SK-N-SH (cell line): ENCODE measurements around the gene PSMG4. TPM values are rescaled to one million over a fixed set of nuclear protein-coding genes. Genes with fewer than 3 reads are reported as not detected.

Experiments
- CTCF ChIA-PET: fragments of 300-600, 350-600 bp; formaldehyde crosslinking; extraction: SDS; loops from one replicate; lab custom pipeline; 2021; lab: Yijun Ruan, JAX
- POLR2A ChIA-PET: fragments of 350-600 bp; sonication (Branson Sonifier 250); formaldehyde crosslinking; extraction: SDS; loops from one replicate; lab custom pipeline; 2020; ENCODE audit warnings: antibody characterized with exemption, inconsistent platforms; lab: Yijun Ruan, JAX
- DNase-seq: peaks from one replicate; pipeline ENCODE4 v3.0.0; 2012
- H2AFZ ChIP-seq: fragments of 200-600 bp; sonication (generic); 2 replicates; pipeline ENCODE4 v1.8.1; 2016; ENCODE audit warnings: antibody characterized with exemption, mild to moderate bottlenecking, low read depth
- H3F3A ChIP-seq: fragments of 200-600 bp; sonication (generic); replicated peaks from 2 replicates; pipeline ENCODE3; 2016; ENCODE audit warnings: antibody characterized with exemption, mild to moderate bottlenecking; ENCODE audit not compliant: insufficient read depth
- H3K27ac ChIP-seq, 2 experiments: fragments of 200-500 bp in 1 of 2; fragments of 200-600 bp in 1 of 2; sonication (Bioruptor generic) in 1 of 2; sonication (generic), shearing (Covaris generic) in 1 of 2; 2 replicates each; pipeline versions ENCODE4 v1.5.1 to v1.6.1; 2014 to 2016; ENCODE audit warnings: low read depth in 2 of 2, inconsistent platforms in 1 of 2, low read length in 1 of 2, mild to moderate bottlenecking in 1 of 2, mixed read lengths in 1 of 2
- H3K27me3 ChIP-seq: fragments of 200-600 bp; sonication (generic), shearing (Covaris generic); 2 replicates; pipeline ENCODE4 v1.6.1; 2016; ENCODE audit warnings: mixed run types; ENCODE audit not compliant: insufficient read depth
- H3K36me3 ChIP-seq, 2 experiments: fragments of 200-500 bp in 1 of 2; fragments of 200-600 bp in 1 of 2; sonication (Bioruptor generic) in 1 of 2; sonication (generic) in 1 of 2; replicated peaks in 1 of 2; 2 replicates each; pipeline versions ENCODE3 to v1.5.1; 2014 to 2016; ENCODE audit warnings: low read length in 1 of 2, mild to moderate bottlenecking in 1 of 2; ENCODE audit not compliant: insufficient read depth in 2 of 2, control insufficient read depth in 1 of 2
- H3K4me1 ChIP-seq, 2 experiments: fragments of 200-500 bp in 1 of 2; fragments of 200-600 bp in 1 of 2; sonication (Bioruptor generic) in 1 of 2; sonication (generic), shearing (Covaris generic) in 1 of 2; 2 replicates each; pipeline versions ENCODE4 v1.5.1 to v1.6.1; 2014 to 2016; ENCODE audit warnings: low read depth in 1 of 2, low read length in 1 of 2, mixed run types in 1 of 2; ENCODE audit not compliant: insufficient read depth in 2 of 2, control insufficient read depth in 1 of 2
- H3K4me2 ChIP-seq: fragments of 200-600 bp; sonication (generic), shearing (Covaris generic); 2 replicates; pipeline ENCODE4 v1.6.1; 2017; ENCODE audit warnings: mixed run types
- H3K4me3 ChIP-seq, 2 experiments: fragments of 200-500 bp in 1 of 2; fragments of 200-600 bp in 1 of 2; sonication (Bioruptor generic) in 1 of 2; sonication (generic), shearing (Covaris generic) in 1 of 2; 2 replicates each; pipeline versions ENCODE4 v1.5.1 to v1.8.1; 2014 to 2016; ENCODE audit warnings: low read depth in 2 of 2, inconsistent platforms in 1 of 2, low read length in 1 of 2, mild to moderate bottlenecking in 1 of 2, mixed read lengths in 1 of 2, moderate library complexity in 1 of 2
- H3K79me2 ChIP-seq: fragments of 200-600 bp; sonication (generic); 2 replicates; pipeline ENCODE4 v1.8.1; 2017; ENCODE audit warnings: mild to moderate bottlenecking; ENCODE audit not compliant: insufficient read depth
- H3K9ac ChIP-seq: fragments of 200-600 bp; sonication (generic); 2 replicates; pipeline ENCODE4 v1.6.1; 2017; ENCODE audit warnings: mixed run types
- H3K9me2 ChIP-seq: fragments of 200-600 bp; sonication (generic); 2 replicates; pipeline ENCODE4 v1.6.1; 2017; ENCODE audit warnings: mixed run types
- H3K9me3 ChIP-seq: fragments of 200-600 bp; sonication (generic); 2 replicates; pipeline ENCODE4 v1.6.1; 2017; ENCODE audit warnings: mixed run types, mild to moderate bottlenecking, moderate library complexity
- H4K20me1 ChIP-seq: fragments of 200-600 bp; sonication (generic); 2 replicates; pipeline ENCODE4 v1.6.1; 2017; ENCODE audit warnings: mild to moderate bottlenecking, mixed run types; ENCODE audit not compliant: insufficient read depth
- CHD2 ChIP-seq: fragments of 150-350 bp; IDR thresholded peaks from 2 replicates; pipeline ENCODE4 v1.6.1; 2018; ENCODE audit warnings: low read length; ENCODE audit not compliant: partially characterized antibody
- EZH2phosphoT487 ChIP-seq: fragments of 200-600 bp; sonication (generic); IDR thresholded peaks from 2 replicates; pipeline ENCODE4 v1.6.1; 2017; ENCODE audit warnings: low read depth, mixed run types, mild to moderate bottlenecking, antibody characterized with exemption, moderate library complexity, borderline replicate concordance
- FOSL2 ChIP-seq: IDR thresholded peaks from 2 replicates; pipeline ENCODE4 v1.4.0; 2012; ENCODE audit warnings: low read depth, mild to moderate bottlenecking, moderate library complexity, borderline replicate concordance
- FOXJ3 ChIP-seq: sonication (generic); formaldehyde crosslinking; IDR thresholded peaks from 2 replicates; pipeline ENCODE4 v1.5.1; 2020; ENCODE audit warnings: mild to moderate bottlenecking, missing genetic modification reagents
- MAX ChIP-seq: IDR thresholded peaks from 2 replicates; pipeline ENCODE4 v1.4.0; 2012; ENCODE audit warnings: low read depth
- MEF2A ChIP-seq: IDR thresholded peaks from 2 replicates; pipeline ENCODE4 v1.4.0; 2012; ENCODE audit warnings: low read depth, borderline replicate concordance
- MXI1 ChIP-seq: IDR thresholded peaks from 2 replicates; pipeline ENCODE4 v1.6.1; 2012; ENCODE audit warnings: mild to moderate bottlenecking, low read depth, low read length, improper control_type of control experiment
- NFIC ChIP-seq: IDR thresholded peaks from 2 replicates; pipeline ENCODE4 v1.4.0; 2012; ENCODE audit warnings: borderline replicate concordance
- NRF1 ChIP-seq: IDR thresholded peaks from 2 replicates; pipeline ENCODE4 v1.6.1; 2012; ENCODE audit warnings: low read depth, mild to moderate bottlenecking, low read length
- PBX3 ChIP-seq: IDR thresholded peaks from 2 replicates; pipeline ENCODE4; 2012
- POLR2AphosphoS5 ChIP-seq: IDR thresholded peaks from 2 replicates; pipeline ENCODE4 v1.6.1; 2012; ENCODE audit warnings: low read depth, low read length
- RFX5 ChIP-seq: IDR thresholded peaks from 2 replicates; pipeline ENCODE4 v1.6.1; 2012; ENCODE audit warnings: mild to moderate bottlenecking, improper control_type of control experiment, low read length
- SIN3A ChIP-seq: IDR thresholded peaks from 2 replicates; pipeline ENCODE4 v1.6.1; 2012; ENCODE audit warnings: low read depth, mild to moderate bottlenecking, low read length, moderate library complexity, borderline replicate concordance
- TAF1 ChIP-seq: IDR thresholded peaks from 2 replicates; pipeline ENCODE4 v1.6.1; 2012; ENCODE audit warnings: low read depth, mild to moderate bottlenecking, low read length, moderate library complexity, borderline replicate concordance
- USF2 ChIP-seq: fragments of 150-350 bp; IDR thresholded peaks from 2 replicates; pipeline ENCODE4 v1.6.1; 2017; ENCODE audit warnings: antibody characterized with exemption, low read length, low read depth, borderline replicate concordance
- WGBS: methylation state at CpG from one replicate; pipeline ENCODE4 v1.1.6; 2017; ENCODE audit warnings: low lambda C conversion rate; 5-methylcytosine and 5-hydroxymethylcytosine counted together
- polyA plus RNA-seq, 3 experiments: library from polyadenylated mRNA; depleted of rRNA; stranded (reverse); fragments of >200 nt; gene quantifications; 2 replicates each; pipeline ENCODE4 v1.2.3, GENCODE V29; 2012
- TF ChIP-seq, protein P1 (sequence below): fragments of 200-600 bp; sonication (generic); IDR thresholded peaks from 2 replicates; pipeline ENCODE4 v1.6.1; 2017; ENCODE audit warnings: antibody characterized with exemption, mild to moderate bottlenecking, moderate library complexity
- TF ChIP-seq, protein P2 (sequence below): IDR thresholded peaks from 2 replicates; pipeline ENCODE4 v1.6.1; 2012; ENCODE audit warnings: mild to moderate bottlenecking, low read depth, low read length, moderate library complexity
- TF ChIP-seq, protein P3 (sequence below): IDR thresholded peaks from 2 replicates; pipeline ENCODE4 v1.4.0; 2012; ENCODE audit warnings: low read depth, borderline replicate concordance

Gene PSMG4
- polyA plus RNA-seq, 1 of the 3 experiments (the other 2 are of a cell fraction) = 61.3 TPM

DNA sequence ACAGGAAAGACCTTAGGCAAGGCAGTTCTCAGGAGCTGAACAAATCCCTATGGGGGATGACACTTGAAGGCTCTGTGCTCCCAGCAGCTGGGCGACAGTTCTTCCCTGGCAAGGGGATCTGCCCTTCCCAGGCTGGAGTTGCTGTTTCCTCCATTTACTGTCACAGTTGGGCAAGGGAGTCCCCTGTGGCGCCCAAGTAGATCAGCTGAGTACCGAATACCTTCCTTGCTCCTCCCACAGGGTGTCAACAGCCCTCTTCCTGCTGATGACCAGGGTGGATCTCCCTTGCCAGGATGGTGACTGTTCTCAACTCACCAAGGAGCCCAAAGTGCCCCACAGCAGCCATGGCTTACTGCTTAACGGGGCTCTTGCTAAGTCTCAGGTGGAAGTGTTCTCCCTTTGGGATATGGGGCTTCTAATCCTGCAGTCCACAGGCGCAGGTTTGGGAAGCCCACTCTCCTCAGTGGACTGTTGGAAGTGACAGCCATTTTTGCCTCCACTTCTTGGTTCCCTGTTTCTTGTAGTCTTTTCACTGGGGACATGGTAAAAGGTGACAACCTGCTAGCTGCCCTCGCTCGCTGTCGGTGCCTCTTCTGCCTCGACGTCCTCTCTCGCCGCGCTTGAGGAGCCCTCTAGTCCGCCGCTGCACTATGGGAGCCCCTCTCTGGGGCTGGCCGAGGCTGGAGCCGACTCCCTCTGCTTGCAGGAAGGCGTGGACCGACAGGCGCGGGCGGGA is 5.7 kb upstream of the PSMG4 start:
- ChIA-PET CTCF (interaction anchor here (0.8 to 3.5 kb wide), 3 partner anchors 21 to 480 kb away, joined by 3 to 63 read pairs (median 4); no protein-coding TSS in a partner anchor), POLR2A (no interaction called here)
- no peak overlapping the region for H3K4me3 ChIP-seq
- H3K4me1 ChIP-seq = peaks cover 9 to 10% of the 10 kb centered on the region in 2 experiments
- no peaks in the 10 kb centered on the region for H3K36me3 ChIP-seq
- no peak overlapping the region for H3K27ac ChIP-seq
- no peak overlapping the region for H3K4me2 ChIP-seq
- no peaks in the 10 kb centered on the region for H3K9me2 ChIP-seq
- no peaks in the 10 kb centered on the region for H4K20me1 ChIP-seq
- peaks cover 3% of the 10 kb centered on the region for H3F3A ChIP-seq
- no peak overlapping the region for H2AFZ ChIP-seq
- H3K9ac ChIP-seq = no peak overlapping the region
- TF ChIP-seq MAX = no peak
- TF ChIP-seq MXI1 = no peak
- TF ChIP-seq, protein P1, sequence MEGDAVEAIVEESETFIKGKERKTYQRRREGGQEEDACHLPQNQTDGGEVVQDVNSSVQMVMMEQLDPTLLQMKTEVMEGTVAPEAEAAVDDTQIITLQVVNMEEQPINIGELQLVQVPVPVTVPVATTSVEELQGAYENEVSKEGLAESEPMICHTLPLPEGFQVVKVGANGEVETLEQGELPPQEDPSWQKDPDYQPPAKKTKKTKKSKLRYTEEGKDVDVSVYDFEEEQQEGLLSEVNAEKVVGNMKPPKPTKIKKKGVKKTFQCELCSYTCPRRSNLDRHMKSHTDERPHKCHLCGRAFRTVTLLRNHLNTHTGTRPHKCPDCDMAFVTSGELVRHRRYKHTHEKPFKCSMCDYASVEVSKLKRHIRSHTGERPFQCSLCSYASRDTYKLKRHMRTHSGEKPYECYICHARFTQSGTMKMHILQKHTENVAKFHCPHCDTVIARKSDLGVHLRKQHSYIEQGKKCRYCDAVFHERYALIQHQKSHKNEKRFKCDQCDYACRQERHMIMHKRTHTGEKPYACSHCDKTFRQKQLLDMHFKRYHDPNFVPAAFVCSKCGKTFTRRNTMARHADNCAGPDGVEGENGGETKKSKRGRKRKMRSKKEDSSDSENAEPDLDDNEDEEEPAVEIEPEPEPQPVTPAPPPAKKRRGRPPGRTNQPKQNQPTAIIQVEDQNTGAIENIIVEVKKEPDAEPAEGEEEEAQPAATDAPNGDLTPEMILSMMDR = no peak
- TF ChIP-seq TAF1 = no peak
- TF ChIP-seq, protein P2, sequence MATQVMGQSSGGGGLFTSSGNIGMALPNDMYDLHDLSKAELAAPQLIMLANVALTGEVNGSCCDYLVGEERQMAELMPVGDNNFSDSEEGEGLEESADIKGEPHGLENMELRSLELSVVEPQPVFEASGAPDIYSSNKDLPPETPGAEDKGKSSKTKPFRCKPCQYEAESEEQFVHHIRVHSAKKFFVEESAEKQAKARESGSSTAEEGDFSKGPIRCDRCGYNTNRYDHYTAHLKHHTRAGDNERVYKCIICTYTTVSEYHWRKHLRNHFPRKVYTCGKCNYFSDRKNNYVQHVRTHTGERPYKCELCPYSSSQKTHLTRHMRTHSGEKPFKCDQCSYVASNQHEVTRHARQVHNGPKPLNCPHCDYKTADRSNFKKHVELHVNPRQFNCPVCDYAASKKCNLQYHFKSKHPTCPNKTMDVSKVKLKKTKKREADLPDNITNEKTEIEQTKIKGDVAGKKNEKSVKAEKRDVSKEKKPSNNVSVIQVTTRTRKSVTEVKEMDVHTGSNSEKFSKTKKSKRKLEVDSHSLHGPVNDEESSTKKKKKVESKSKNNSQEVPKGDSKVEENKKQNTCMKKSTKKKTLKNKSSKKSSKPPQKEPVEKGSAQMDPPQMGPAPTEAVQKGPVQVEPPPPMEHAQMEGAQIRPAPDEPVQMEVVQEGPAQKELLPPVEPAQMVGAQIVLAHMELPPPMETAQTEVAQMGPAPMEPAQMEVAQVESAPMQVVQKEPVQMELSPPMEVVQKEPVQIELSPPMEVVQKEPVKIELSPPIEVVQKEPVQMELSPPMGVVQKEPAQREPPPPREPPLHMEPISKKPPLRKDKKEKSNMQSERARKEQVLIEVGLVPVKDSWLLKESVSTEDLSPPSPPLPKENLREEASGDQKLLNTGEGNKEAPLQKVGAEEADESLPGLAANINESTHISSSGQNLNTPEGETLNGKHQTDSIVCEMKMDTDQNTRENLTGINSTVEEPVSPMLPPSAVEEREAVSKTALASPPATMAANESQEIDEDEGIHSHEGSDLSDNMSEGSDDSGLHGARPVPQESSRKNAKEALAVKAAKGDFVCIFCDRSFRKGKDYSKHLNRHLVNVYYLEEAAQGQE = no peak
- TF ChIP-seq NFIC = no peak
- no peak for TF ChIP-seq PBX3
- no peak for TF ChIP-seq SIN3A
- TF ChIP-seq FOXJ3 = no peak
- TF ChIP-seq EZH2phosphoT487 = no peak
- TF ChIP-seq FOSL2 = no peak
- no peak for TF ChIP-seq NRF1
- no peak for TF ChIP-seq USF2
- TF ChIP-seq, protein P3, sequence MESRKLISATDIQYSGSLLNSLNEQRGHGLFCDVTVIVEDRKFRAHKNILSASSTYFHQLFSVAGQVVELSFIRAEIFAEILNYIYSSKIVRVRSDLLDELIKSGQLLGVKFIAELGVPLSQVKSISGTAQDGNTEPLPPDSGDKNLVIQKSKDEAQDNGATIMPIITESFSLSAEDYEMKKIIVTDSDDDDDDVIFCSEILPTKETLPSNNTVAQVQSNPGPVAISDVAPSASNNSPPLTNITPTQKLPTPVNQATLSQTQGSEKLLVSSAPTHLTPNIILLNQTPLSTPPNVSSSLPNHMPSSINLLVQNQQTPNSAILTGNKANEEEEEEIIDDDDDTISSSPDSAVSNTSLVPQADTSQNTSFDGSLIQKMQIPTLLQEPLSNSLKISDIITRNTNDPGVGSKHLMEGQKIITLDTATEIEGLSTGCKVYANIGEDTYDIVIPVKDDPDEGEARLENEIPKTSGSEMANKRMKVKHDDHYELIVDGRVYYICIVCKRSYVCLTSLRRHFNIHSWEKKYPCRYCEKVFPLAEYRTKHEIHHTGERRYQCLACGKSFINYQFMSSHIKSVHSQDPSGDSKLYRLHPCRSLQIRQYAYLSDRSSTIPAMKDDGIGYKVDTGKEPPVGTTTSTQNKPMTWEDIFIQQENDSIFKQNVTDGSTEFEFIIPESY = no peak
- no peak for TF ChIP-seq RFX5
- TF ChIP-seq CHD2 = no peak
- TF ChIP-seq POLR2AphosphoS5 = no peak
- no peak for TF ChIP-seq MEF2A
- H3K27me3 ChIP-seq = no peaks in the 10 kb centered on the region; the same call in 1 of the 2 replicates
- H3K79me2 ChIP-seq = no peaks in the 10 kb centered on the region
- DNase-seq = no peak
- H3K9me3 ChIP-seq = no peaks in the 10 kb centered on the region
- 92% methylated on average over 14 of the region's 22 CpGs for WGBS
